HG02623 (cell line): Measurements from ENCODE around the gene NHSL2.
"Not testable (repeated sequence)": the region's sequence is repeated elsewhere in the genome, so short reads cannot be mapped to it uniquely, and the experiment has no call there.

ENCODE experiments used
- ATAC-seq: cut with Tn5 transposase; IDR thresholded peaks from one replicate; pipeline ENCODE4 v1.9.1; 2021; ENCODE audit warnings: moderate library complexity; ENCODE audit not compliant: unreplicated experiment

Gene NHSL2

GRCh38 chrX:71922686-71923085 lies 12.0 kb downstream of the NHSL2 start:
- no peak for ATAC-seq

GRCh38 chrX:71923516-71923915 lies 12.9 kb downstream of the NHSL2 start:
- no peak for ATAC-seq

- no peak for ATAC-seq
Observed at GRCh38 chrX:71927040-71927439, 16.4 kb downstream of the NHSL2 start.

DNA sequence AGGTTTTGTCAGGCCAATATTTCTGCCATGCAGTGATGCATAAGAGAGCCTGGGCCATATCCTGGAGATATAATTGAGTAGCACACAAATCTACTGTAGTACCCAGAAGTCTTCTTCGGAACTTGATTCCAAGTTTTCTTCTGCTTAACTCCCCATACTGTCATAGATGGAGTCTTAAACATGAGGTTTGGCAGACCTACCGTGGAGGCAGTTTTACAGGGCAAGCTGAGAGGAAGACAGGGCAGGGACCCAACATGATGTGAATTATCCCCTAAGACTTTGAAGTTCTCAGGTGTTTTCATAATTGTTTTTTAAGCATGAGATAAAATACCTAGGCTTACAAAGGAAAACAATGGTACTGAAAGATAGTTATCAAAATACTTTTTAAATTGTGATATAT lies 18.2 kb downstream of the NHSL2 start:
- no peak for ATAC-seq

- no peak for ATAC-seq
Observed at GRCh38 chrX:71930298-71930697, 19.7 kb downstream of the NHSL2 start.

- no peak for ATAC-seq
Observed at GRCh38 chrX:71935476-71935875, 24.8 kb downstream of the NHSL2 start.

DNA sequence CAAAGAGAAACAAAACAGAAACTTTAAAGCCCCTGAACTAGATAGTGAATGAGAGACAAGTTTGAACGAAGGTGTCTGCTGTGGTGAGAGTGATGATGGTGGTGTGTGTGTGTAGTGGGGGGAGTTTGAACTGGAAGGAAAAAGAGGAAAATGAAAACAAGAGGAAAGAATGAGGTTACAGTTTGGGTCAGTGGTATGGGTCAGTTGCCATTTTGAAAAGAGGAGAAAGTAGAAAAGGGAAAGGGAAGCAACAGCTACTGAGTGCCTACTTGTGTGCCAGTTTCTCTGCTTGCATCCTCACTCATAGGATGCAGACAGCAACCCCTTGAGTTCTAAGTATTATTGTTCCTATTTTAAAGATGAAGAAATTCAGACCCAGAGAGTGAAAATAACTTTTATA lies 26.0 kb downstream of the NHSL2 start:
- no peak for ATAC-seq

DNA sequence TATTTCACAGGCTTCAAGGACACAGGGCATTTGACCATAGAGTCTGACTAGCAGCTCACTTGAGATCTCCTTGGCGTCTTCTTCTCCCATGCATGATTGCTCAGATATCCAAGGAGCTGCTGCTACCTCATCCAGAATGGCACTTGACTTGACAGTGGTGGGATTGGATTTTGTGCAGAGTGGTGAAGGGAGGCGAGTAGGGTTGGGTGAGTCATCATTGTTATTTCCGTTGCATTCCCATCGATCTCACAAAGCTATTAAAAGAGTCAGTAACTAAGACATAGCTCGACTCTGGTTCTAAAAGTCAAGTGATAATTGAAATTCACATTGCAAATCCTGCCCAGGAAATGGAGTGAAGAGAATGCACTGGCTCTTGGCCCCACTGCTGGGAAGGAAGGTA lies 27.7 kb downstream of the NHSL2 start:
- no peak for ATAC-seq

DNA sequence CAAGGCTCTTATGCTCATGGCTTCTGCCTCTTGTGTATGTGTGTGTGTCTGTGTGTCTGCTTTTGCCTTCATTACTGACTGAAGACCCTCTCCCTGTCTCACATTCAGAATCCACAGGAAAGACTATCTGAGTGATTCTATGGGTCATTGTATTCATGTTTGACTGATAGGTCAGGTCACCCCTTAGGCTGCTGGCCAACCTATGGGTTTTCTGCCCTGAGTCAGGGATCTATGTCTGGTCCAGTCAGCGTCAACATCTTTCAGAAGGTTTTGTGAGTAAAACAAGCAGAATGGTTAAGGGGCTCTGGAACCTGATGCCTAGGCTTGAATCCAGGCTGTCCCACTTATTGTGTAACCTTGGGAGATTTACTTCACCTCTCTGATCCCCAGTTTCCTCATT lies 30.5 kb downstream of the NHSL2 start:
- no peak for ATAC-seq

- no peak for ATAC-seq
Observed at GRCh38 chrX:71941776-71942175, 31.1 kb downstream of the NHSL2 start.

GRCh38 chrX:71944369-71944768 lies 33.7 kb downstream of the NHSL2 start:
- ATAC-seq = no peak

GRCh38 chrX:71945237-71945805 lies 34.7 kb downstream of the NHSL2 start:
- ATAC-seq = no peak

GRCh38 chrX:71949363-71949762 lies 38.7 kb downstream of the NHSL2 start:
- no peak for ATAC-seq

DNA sequence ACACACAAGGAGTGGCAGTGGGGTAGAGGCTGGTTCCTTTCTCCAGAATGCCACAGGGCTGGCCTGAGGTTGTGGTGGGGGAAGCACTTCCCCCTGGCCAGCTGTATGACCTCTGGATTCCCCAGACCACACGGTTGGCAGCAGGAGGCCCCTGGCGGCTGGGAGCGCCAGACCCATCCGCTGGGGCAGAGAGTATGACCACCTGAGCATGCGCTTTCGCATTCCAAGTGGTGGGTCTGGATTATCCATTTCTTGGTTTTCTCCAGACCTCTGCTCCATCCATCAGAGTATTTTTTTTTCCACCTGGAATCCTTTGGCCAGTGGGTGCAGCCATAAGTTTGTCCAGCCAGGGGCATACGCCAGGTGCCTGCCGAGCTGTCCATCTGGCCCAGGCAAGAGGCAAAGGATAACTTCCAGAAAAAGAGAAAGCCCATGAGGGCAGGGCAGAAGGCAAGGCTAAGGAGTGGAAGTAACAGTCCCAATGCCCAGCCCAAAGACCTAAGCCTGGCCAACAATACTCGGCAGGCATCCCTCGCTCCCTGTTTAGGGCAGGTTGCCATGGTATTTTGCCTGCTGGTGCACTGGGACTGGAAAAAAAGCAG lies 39.3 kb downstream of the NHSL2 start:
- no peak for ATAC-seq

DNA sequence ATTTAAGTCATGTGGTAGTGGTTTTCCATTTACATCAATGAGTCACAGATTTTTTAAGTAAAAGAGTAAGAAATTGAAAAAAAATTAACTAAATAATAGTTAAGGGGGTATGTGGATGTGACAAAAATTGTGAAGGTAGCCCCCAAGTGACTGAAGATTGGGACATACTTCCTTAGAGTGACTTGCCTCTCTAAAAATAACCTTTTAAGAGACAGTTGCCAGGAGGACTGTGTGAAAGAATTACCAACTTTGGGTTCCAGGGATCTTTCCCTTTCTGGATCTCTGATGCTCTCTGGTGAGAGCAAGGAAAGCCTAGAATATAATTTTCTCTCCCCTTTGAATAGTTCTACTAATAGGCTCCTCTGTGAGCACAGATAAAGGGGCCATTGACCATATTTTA lies 42.7 kb downstream of the NHSL2 start:
- ATAC-seq = no peak

- ATAC-seq = no peak
Observed at GRCh38 chrX:71953946-71954345, 43.3 kb downstream of the NHSL2 start.

DNA sequence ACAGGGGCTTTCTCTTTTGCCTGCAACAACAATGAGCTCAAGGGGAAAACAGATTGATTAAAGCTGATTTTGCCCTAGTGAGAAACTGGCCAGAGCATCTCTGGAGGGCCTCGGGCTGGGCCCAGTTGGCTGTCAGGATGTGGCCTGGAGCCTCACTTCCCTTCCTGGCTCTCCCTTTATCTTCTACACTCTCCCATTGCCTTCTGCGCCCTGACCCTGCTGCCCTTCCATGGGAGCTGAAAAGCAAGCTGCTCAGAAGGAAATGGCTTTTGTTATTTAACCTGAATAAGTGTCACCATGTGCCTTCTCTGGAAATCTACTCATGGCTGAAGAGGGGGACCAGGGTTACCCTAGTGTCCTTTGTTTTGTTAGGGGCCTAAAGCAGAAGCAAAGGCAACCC lies 43.8 kb downstream of the NHSL2 start:
- no peak for ATAC-seq

DNA sequence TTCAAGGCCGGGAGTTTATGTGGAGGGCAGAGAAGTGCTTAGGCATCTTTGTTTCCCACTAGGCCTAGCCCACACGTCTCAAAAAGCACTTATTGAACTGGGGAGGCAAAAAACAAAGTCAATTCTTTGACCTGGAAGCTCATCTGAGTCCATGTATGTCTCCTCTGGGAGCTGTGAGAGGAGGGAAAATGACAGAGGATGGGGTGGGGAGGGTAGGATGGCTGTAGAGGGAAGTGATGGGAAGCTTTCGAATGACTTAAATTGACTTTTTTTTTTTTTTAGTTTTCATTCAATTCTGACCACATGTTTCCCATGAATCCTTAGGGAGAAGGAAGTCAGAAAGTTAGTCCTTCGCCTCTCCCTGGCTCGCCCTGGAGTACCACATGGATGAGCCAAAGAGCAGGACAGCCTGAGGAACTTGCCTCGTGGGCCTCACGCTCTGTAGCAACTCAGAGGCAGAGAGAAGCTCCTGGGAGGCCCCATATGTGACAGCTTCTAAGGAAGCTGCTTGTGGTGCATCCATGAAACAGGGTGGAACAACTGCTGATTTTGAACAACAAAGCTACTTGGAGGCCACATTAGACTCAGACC lies 45.0 kb downstream of the NHSL2 start:
- no peak for ATAC-seq

DNA sequence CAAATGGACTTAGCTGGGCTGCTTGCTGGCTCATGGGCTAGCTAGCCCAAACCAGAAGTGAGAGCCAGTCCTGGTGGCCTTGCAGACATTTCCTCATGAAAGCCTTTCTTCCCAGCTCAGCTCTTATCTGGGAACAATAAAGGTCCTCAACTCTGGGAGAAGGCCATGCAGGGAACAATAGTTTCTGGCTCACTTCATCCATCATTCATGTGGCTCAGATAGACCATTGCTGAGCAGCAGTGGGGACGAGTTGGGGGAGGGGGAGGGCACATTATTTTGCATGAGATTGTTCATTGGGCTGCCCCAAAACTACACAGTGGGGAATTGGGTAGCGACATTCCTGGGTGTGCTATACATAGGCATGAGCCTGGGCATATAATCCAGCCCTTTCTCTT lies 47.6 kb downstream of the NHSL2 start:
- ATAC-seq = no peak

DNA sequence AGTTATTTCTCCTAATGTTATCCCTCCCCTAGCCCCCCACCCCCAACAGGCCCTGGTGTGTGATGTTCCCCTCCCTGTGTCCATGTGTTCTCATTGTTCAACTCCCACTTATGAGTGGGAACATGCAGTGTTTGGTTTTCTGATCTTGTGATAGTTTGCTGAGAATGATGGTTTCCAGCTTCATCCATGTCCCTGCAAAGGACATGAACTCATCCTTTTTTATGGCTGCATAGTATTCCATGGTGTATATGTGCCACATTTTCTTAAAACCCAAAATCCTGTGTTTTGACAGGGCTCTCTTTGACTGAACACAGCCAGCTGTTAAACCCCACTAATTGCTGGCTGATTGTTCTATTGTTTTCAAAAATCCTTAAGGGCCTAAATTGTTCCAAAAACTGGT lies 53.5 kb downstream of the NHSL2 start:
- ATAC-seq = not testable (repeated sequence)

GRCh38 chrX:71974916-71975315 lies 64.3 kb downstream of the NHSL2 start:
- ATAC-seq = no peak

- no peak for ATAC-seq
Observed at GRCh38 chrX:71976753-71977152, 66.1 kb downstream of the NHSL2 start.

GRCh38 chrX:71978164-71978563 lies 67.5 kb downstream of the NHSL2 start:
- no peak for ATAC-seq
